Measurements from ENCODE around the gene AARS1.

- no peak for TF ChIP-seq POLR2A (IDR thresholded peaks at IDR 0.05; ENCODE audit: low read depth)
- TF ChIP-seq CTCF (IDR thresholded peaks at IDR 0.05): no peak
- no peak for TF ChIP-seq POLR2AphosphoS5 (IDR thresholded peaks at IDR 0.05)
- TF ChIP-seq EP300 (IDR thresholded peaks at IDR 0.05): no peak
Measured at GRCh38 chr16:70270176-70270575, 19.1 kb downstream of the AARS1 start.
